Activated T-cell treated with anti-CD3 and anti-CD28 coated beads, Interleukin-2, amount 50 U/mL, for 72 hours (primary cell): ENCODE measurements around the gene C17orf107. TPM values are rescaled to one million over a fixed set of nuclear protein-coding genes. Genes with fewer than 3 reads are reported as not detected.
"Not testable (repeated sequence)": the region's sequence is repeated elsewhere in the genome, so short reads cannot be mapped to it uniquely, and the experiment has no call there.

ENCODE experiments used
- ATAC-seq, 2 donors: fragments of 150-1000 bp; cut with Tn5 transposase; replicated peaks in 1 of 2; 2 replicates each; pipeline ENCODE4 v1.10.0; 2021; ENCODE audit warnings: moderate library complexity in 2 of 2, mild to moderate bottlenecking in 1 of 2
- DNase-seq, 2 donors: peaks; one replicate each; pipeline ENCODE4 v3.0.0; 2021 to 2022; ENCODE audit warnings: mixed read lengths in 1 of 2
- H3K27ac Mint-ChIP-seq: one replicate; pipeline ENCODE4 v1.8.0; 2022; ENCODE audit warnings: mild to moderate bottlenecking, moderate library complexity, mixed read lengths
- H3K27me3 Mint-ChIP-seq: one replicate; pipeline ENCODE4 v1.8.0; 2022; ENCODE audit warnings: low read depth, mixed read lengths
- H3K36me3 Mint-ChIP-seq, 2 donors: one replicate each; pipeline ENCODE4 v1.8.0; 2022; ENCODE audit warnings: mixed read lengths in 2 of 2, mild to moderate bottlenecking in 1 of 2; ENCODE audit not compliant: insufficient read depth in 2 of 2
- H3K4me1 Mint-ChIP-seq: one replicate; pipeline ENCODE4 v1.8.0; 2022; ENCODE audit warnings: low read depth, mixed read lengths
- H3K4me3 Mint-ChIP-seq, 2 donors: one replicate each; pipeline ENCODE4 v1.8.0; 2022; ENCODE audit warnings: mild to moderate bottlenecking in 2 of 2, mixed read lengths in 2 of 2, moderate library complexity in 2 of 2
- H3K9me3 Mint-ChIP-seq, 2 donors: one replicate each; pipeline ENCODE4 v1.8.0; 2022; ENCODE audit warnings: mixed read lengths in 2 of 2
- total RNA-seq, 2 donors: library from RNA; stranded (reverse); gene quantifications; one replicate each; pipeline ENCODE4 v1.2.3, GENCODE V29; 2022

Gene C17orf107
- total RNA-seq, 2 donors from 2014 or later: 3.4 to 4.7 TPM

GRCh38 chr17:4914551-4914950 lies 15.2 kb downstream of the C17orf107 start:
- not testable (repeated sequence) for H3K27me3 Mint-ChIP-seq, H3K27ac Mint-ChIP-seq, DNase-seq, H3K36me3 Mint-ChIP-seq, H3K4me3 Mint-ChIP-seq, H3K9me3 Mint-ChIP-seq, ATAC-seq, H3K4me1 Mint-ChIP-seq

- DNase-seq: no peak
- Mint-ChIP-seq H3K4me1 (peaks cover 4% of the 10 kb centered on the region), H3K27ac (no peak overlapping the region), H3K4me3 (no peak overlapping the region), H3K9me3 (no peaks in the 10 kb centered on the region), H3K27me3 (no peaks in the 10 kb centered on the region), H3K36me3 (no peaks in the 10 kb centered on the region)
- ATAC-seq: no peak
These were observed 20.2 kb downstream of the C17orf107 start for GRCh38 chr17:4919511-4920047.

- Mint-ChIP-seq H3K4me3 (no peak overlapping the region), H3K27me3 (no peaks in the 10 kb centered on the region), H3K9me3 (no peaks in the 10 kb centered on the region), H3K4me1 (peaks cover 4% of the 10 kb centered on the region), H3K27ac (no peak overlapping the region), H3K36me3 (no peaks in the 10 kb centered on the region)
- DNase-seq (no peak), ATAC-seq (no peak)
These were observed 21.2 kb downstream of the C17orf107 start for GRCh38 chr17:4920351-4921048.

DNA sequence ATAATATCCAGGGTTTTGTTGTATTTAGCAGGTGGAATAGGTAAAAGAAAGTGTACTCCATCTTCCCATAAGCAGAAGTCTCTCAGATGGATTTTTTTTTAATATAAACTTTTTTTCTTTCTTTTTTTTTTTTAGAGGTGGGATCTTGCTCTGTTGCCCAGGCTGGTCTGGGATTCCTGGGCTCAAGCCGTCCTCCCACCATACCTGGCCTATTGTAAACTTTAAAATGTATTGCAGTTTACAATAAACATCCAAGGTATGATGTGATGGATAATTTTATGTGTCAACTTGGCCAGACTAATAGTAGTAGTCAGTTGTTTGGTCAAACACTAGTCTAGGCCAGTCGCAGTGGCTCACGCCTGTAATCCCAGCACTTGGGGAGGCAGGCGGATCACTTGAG lies 22.0 kb downstream of the C17orf107 start:
- Mint-ChIP-seq H3K4me1 (peaks cover 4% of the 10 kb centered on the region), H3K27ac (no peak overlapping the region), H3K4me3 (no peak overlapping the region), H3K27me3 (no peaks in the 10 kb centered on the region), H3K9me3 (no peaks in the 10 kb centered on the region), H3K36me3 (no peaks in the 10 kb centered on the region)
- ATAC-seq: no peak
- no peak for DNase-seq

DNA sequence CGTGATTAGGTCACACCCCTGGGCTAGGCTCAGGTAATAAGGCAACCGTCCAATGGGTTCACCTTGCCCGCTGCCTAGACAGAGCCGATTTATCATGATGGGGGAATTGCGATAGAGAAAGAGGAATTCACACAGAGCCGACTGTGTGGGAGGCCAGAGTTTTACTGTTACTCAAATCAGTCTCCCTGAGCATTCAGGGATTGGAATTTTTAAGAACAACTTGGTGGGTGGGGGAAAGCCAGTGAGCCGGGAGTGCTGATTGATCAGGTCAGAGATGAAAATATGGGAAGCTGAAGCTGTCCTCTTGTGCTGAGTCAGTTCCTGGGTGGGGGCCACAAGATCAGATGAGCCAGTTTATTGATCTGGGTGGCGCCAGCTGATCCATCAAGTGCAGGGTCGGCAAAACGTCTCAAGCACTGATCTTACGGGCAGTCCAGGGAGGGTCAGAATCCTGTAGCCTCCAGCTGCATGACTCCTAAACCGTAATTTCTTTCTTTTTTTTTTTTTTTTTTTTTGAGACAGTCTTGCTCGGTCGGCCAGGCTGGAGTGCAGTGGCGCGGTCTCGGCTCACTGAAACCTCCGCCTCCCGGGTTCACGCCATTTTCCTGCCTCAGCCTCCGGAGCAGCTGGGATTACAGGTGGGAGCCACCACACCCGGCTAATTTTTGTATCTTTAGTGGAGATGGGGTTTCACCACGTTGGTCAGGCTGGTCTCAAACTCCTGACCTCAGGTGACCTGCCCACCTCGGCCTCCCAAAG lies 27.4 kb downstream of the C17orf107 start:
- H3K36me3 Mint-ChIP-seq, H3K4me1 Mint-ChIP-seq, H3K27me3 Mint-ChIP-seq, ATAC-seq, H3K27ac Mint-ChIP-seq, DNase-seq, H3K9me3 Mint-ChIP-seq: not testable (repeated sequence)
- peak overlapping the region in 1 of 2 donors; percentile 55 for H3K4me3 Mint-ChIP-seq

GRCh38 chr17:4928881-4929280 lies 29.5 kb downstream of the C17orf107 start:
- H3K27me3 Mint-ChIP-seq: no peaks in the 10 kb centered on the region
- no peak for ATAC-seq

DNA sequence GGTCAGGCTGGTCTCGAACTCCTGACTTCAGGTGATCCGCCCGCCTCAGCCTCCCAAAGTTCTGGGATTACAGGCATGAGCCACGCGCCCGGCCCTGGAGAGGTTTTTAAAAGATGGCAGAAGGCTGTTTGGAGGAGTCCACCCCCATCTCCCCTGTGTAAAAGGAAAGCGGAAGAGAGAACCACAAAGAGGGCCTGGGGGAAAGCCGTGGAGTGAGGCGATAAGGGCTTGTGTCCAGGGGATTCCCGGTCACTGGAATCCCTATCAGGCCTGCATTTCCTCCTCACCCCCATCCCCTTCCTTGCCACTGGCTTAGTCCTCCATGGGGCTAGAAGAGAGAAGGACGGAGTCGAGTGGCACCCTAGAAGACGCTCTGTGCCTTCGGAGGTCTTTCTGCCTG lies 32.6 kb downstream of the C17orf107 start, which contains the start of gene GP1BA:
Gene GP1BA, plus strand, starts transcription at position 315 of the 400 bp plus-strand sequence. CDS start 328 bp downstream, outside the sequence.
- H3K27ac Mint-ChIP-seq: no peak within 1 kb of the TSS
- DNase-seq: no peak
- H3K9me3 Mint-ChIP-seq: no peaks in the 10 kb centered on the region
- no peaks in the 10 kb centered on the region for H3K27me3 Mint-ChIP-seq
- H3K36me3 Mint-ChIP-seq: peaks cover 2 to 16% of the 10 kb centered on the region in 2 donors
- no peak for ATAC-seq
- H3K4me1 Mint-ChIP-seq: peaks cover 8% of the 10 kb centered on the region
- no peak within 1 kb of the TSS for H3K4me3 Mint-ChIP-seq

More at GRCh38 chr17:4928881-4929280, 29.5 kb downstream of the C17orf107 start:
- no peak for DNase-seq
- Mint-ChIP-seq H3K4me3 (no peak overlapping the region), H3K4me1 (peaks cover 6% of the 10 kb centered on the region), H3K9me3 (no peaks in the 10 kb centered on the region), H3K36me3 (peaks cover 2 to 10% of the 10 kb centered on the region in 2 donors), H3K27ac (no peak overlapping the region)

DNA sequence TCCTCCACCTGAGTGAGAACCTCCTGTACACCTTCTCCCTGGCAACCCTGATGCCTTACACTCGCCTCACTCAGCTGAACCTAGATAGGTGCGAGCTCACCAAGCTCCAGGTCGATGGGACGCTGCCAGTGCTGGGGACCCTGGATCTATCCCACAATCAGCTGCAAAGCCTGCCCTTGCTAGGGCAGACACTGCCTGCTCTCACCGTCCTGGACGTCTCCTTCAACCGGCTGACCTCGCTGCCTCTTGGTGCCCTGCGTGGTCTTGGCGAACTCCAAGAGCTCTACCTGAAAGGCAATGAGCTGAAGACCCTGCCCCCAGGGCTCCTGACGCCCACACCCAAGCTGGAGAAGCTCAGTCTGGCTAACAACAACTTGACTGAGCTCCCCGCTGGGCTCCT lies 33.4 kb downstream of the C17orf107 start:
- H3K4me3 Mint-ChIP-seq: no peak overlapping the region
- H3K4me1 Mint-ChIP-seq: peaks cover 8% of the 10 kb centered on the region
- H3K27ac Mint-ChIP-seq: no peak overlapping the region
- H3K36me3 Mint-ChIP-seq: peaks cover 0 to 22% of the 10 kb centered on the region in 2 donors
- no peaks in the 10 kb centered on the region for H3K27me3 Mint-ChIP-seq
- H3K9me3 Mint-ChIP-seq: no peaks in the 10 kb centered on the region
- DNase-seq: no peak
- peak in 1 of 2 donors; percentile 11 for ATAC-seq

GRCh38 chr17:4933646-4934045 lies 34.3 kb downstream of the C17orf107 start:
- Mint-ChIP-seq H3K36me3 (peaks cover 2 to 20% of the 10 kb centered on the region in 2 donors), H3K9me3 (no peaks in the 10 kb centered on the region), H3K27ac (no peak overlapping the region), H3K4me3 (peak overlapping the region in 1 of 2 donors; percentile 19), H3K4me1 (peaks cover 14% of the 10 kb centered on the region), H3K27me3 (no peaks in the 10 kb centered on the region)
- DNase-seq (no peak), ATAC-seq (no peak)

GRCh38 chr17:4934173-4934979 lies 35.0 kb downstream of the C17orf107 start:
- Mint-ChIP-seq H3K4me3 (peak overlapping the region; percentile 2 to 39), H3K27me3 (no peaks in the 10 kb centered on the region), H3K4me1 (peaks cover 21% of the 10 kb centered on the region), H3K9me3 (no peaks in the 10 kb centered on the region), H3K27ac (peak overlapping the region; percentile 55), H3K36me3 (peaks cover 2 to 16% of the 10 kb centered on the region in 2 donors)
- ATAC-seq (peak; percentile 54 to 76), DNase-seq (peak in 1 of 2 donors; percentile 28)

- no peak for ATAC-seq
- Mint-ChIP-seq H3K9me3 (no peaks in the 10 kb centered on the region), H3K4me1 (peaks cover 21% of the 10 kb centered on the region), H3K4me3 (no peak overlapping the region), H3K27me3 (no peaks in the 10 kb centered on the region), H3K27ac (no peak overlapping the region), H3K36me3 (peaks cover 6 to 20% of the 10 kb centered on the region in 2 donors)
- DNase-seq: no peak
These were observed 36.3 kb downstream of the C17orf107 start for GRCh38 chr17:4935650-4936049.

GRCh38 chr17:4936436-4936835 lies 37.1 kb downstream of the C17orf107 start:
- Mint-ChIP-seq H3K27me3 (no peaks in the 10 kb centered on the region), H3K27ac (peak overlapping the region; percentile 3), H3K9me3 (no peaks in the 10 kb centered on the region), H3K4me1 (peaks cover 27% of the 10 kb centered on the region), H3K4me3 (no peak overlapping the region), H3K36me3 (peaks cover 9 to 25% of the 10 kb centered on the region in 2 donors)
- ATAC-seq (no peak), DNase-seq (no peak)
